Measurements from ENCODE around the gene ENPP7.

The ENPP7 gene

DNA sequence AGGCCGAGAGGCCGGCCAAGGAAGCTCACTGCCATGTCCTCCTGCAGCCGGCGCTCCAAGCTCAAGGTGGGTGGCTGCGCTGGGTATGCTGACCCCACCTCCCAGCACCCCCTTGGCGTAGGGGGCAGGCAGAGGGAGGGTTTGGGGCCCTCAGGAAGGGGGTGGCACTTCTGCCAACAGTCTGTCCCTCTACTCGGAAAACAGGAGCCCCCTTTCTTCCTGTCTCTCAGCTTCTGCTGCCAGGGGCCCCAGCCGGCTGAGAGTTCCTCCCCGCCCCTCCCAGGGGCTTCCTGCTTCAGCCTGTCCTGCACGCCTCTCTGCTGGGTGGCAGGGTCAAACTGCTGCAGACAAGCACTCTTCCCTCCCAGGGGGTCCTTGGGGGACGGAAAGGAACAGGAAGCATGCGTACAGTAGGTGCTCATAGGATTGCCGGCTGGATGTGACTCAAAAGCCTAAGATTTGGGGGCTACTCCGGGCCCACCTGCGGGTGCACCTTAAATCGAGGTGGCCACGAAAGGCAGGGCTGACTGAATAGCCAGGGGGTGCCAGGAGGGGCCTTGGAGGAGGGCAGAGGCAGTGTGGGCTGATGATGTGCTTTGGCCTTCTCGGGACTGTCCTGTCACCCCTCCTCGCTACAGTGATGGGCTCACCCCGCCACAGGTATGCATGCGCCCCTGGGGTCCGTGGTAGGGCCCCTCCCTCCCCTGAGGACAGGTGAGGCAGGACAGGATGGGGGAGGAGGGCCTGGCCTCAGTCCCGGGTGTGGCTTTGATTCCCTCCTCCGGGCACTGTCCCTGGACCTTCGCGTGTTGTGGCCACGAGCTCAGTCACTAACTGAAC is 51.2 kb downstream of the ENPP7 start:
- no peak for DNase-seq (ENCODE audit: extremely low read depth, low read depth)
- TF ChIP-seq, protein P1, sequence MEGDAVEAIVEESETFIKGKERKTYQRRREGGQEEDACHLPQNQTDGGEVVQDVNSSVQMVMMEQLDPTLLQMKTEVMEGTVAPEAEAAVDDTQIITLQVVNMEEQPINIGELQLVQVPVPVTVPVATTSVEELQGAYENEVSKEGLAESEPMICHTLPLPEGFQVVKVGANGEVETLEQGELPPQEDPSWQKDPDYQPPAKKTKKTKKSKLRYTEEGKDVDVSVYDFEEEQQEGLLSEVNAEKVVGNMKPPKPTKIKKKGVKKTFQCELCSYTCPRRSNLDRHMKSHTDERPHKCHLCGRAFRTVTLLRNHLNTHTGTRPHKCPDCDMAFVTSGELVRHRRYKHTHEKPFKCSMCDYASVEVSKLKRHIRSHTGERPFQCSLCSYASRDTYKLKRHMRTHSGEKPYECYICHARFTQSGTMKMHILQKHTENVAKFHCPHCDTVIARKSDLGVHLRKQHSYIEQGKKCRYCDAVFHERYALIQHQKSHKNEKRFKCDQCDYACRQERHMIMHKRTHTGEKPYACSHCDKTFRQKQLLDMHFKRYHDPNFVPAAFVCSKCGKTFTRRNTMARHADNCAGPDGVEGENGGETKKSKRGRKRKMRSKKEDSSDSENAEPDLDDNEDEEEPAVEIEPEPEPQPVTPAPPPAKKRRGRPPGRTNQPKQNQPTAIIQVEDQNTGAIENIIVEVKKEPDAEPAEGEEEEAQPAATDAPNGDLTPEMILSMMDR (IDR thresholded peaks at IDR 0.05; ENCODE audit: low read depth, low read length): no peak

DNA sequence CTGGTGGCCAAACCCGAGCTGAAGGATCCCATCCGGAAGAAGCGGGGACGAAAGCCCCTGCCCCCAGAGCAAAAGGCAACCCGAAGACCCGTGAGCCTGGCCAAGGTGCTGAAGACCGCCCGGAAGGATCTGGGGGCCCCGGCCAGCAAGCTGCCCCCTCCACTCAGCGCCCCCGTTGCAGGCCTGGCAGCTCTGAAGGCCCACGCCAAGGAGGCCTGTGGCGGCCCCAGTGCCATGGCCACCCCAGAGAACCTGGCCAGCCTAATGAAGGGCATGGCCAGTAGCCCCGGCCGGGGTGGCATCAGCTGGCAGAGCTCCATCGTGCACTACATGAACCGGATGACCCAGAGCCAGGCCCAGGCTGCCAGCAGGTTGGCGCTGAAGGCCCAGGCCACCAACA is 53.1 kb downstream of the ENPP7 start:
- TF ChIP-seq, protein P1 (IDR thresholded peaks at IDR 0.05; ENCODE audit: low read depth, low read length): no peak
- no peak for DNase-seq (ENCODE audit: extremely low read depth, low read depth)

DNA sequence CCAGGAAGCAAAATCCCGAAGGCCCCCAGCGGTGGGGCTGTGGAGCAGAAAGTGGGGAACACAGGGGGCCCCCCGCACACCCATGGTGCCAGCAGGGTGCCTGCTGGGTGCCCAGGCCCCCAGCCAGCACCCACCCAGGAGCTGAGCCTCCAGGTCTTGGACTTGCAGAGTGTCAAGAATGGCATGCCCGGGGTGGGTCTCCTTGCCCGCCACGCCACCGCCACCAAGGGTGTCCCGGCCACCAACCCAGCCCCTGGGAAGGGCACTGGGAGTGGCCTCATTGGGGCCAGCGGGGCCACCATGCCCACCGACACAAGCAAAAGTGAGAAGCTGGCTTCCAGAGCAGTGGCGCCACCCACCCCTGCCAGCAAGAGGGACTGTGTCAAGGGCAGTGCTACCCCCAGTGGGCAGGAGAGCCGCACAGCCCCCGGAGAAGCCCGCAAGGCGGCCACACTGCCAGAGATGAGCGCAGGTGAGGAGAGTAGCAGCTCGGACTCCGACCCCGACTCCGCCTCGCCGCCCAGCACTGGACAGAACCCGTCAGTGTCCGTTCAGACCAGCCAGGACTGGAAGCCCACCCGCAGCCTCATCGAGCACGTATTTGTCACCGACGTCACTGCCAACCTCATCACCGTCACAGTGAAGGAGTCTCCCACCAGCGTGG is 53.7 kb downstream of the ENPP7 start:
- no peak for DNase-seq (ENCODE audit: extremely low read depth, low read depth)
- TF ChIP-seq, protein P1 (IDR thresholded peaks at IDR 0.05; ENCODE audit: low read depth, low read length): no peak

DNA sequence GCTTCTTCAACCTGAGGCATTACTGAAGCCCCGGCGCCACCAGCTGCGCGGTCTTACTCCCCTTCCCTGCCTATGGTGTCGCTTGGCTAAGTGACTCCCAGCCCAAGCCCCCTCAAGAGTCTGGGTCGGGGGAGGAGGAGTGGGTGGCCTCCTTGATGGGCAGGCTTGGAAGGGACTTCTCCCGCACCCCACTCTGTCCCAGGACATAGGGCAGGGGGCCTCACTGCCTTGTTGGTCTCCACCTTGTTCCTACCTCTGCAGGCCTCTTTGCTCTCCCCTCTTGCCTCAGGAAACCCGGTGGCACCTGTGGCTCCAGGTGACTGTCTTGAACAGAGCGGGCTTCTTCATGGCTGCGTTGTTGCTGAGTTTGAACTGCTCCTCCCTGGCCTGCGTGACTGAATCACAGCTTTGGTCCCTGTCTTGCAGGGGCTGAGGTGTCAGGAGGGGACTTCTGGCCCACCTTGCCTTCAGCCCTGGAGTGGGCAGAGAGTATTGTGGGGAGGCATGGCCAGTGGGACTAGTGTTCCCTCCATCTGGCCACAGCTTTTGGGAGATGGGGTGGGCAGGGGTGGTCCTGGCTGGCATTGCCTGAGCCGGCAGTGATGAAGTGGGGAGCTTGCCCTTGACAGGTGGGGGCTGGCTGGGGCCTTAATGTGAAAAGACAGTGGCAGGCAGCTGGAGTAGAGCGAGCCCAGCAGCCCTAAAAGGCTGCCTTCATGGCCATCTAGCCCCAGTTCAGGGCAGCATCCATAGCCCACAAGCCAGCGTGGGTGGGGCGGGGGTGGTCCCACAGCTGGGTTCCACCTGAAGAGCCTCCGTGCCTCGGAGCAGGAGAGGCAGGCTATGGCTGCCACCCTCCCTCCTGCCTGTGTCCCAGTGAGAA is 54.5 kb downstream of the ENPP7 start:
- DNase-seq (ENCODE audit: extremely low read depth, low read depth): no peak
- TF ChIP-seq, protein P1 (IDR thresholded peaks at IDR 0.05; ENCODE audit: low read depth, low read length): no peak

DNA sequence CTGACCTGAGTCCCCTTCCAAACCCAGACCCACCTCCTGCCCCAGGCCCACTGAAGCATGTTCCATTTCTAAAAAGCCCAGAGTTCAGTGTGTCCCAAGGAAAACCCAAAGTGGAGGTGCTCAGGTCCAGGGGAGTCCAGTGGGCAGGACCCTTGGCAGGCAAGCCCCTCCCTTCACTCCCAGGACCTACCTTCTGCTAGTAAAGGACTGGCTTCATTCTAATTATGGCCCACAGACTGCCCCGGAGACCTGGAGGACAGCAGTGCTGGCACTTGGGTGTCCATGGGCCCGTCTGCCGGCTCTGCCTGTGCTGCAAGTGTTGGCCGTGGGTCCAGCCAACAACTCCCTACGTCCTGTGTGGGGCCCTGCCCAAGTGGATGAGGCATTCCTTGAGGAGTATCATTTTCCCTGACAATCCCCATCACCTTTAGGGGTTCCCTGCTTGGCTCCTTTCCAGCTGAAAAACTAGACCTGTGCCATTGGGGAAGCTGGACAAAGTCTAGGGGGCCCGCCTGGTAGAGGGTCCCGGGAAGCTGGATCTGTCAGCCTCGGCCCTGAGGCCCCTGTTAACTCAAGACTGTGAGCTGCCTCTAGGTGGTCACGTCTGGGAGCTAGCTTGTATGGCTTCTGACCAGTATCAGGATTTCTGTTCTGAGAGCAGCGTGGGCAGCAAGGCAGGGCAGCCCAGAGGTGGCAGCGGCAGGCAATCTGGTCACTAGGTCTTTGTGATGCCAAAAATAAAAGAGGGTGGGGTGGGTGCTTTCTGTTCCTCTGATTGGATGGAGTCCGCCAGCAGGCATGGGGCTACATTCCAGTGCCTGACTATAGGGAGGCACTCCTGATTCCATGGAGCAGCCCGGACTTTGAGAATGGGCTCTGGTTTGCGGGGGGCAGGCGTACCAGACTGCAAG is 55.4 kb downstream of the ENPP7 start:
- TF ChIP-seq, protein P1 (IDR thresholded peaks at IDR 0.05; ENCODE audit: low read depth, low read length): no peak
- no peak for DNase-seq (ENCODE audit: extremely low read depth, low read depth)

DNA sequence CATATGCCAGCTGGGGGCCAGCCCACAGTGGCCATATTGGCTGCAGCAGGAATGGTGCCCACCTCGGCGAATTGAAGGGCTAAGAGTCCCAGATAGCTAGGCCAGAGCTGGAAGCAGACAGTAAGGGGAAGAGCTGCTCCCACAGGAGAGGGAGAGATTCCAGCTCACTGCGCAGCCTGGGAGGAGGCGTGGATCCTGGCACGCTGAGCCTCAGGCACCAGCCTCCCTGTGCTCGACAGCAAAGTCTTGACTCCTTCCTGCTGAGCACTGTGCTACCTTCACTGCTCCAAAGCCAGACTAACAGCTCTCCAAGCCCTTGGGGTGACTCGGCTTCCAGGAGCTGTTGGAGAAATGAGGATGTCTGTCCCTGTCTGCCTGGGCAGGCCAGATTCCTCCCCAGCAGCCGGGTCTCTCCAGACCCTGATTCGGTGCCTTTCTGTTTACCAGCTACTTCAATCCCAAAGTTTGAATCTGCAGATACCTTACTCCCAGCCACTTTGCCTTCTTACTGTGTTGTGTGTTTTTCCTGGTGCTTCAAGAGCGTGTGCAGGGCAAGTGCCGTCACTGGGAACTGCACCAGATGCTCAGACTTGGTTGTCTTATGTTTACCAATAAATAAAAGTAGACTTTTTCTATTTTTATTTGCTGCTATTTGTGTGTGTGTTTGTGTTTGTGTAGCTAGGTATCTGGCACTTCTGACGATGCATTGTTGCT is 56.3 kb downstream of the ENPP7 start:
- no peak for DNase-seq (ENCODE audit: extremely low read depth, low read depth)
- TF ChIP-seq, protein P1 (IDR thresholded peaks at IDR 0.05; ENCODE audit: low read depth, low read length): no peak

All from AG09319 (cell line).